ENCODE measurements around the gene SLC17A1.
"Not testable (repeated sequence)": the region's sequence is repeated elsewhere in the genome, so short reads cannot be mapped to it uniquely, and the experiment has no call there.

SLC17A1 gene

GRCh38 chr6:25764611-25765010, 67.2 kb downstream of the SLC17A1 start:
- no peaks in the 10 kb centered on the region for H3K36me3 Mint-ChIP-seq (ENCODE audit: low read depth)
- no peak for DNase-seq (ENCODE audit: low spot score)
- H3K4me3 Mint-ChIP-seq, result no peak overlapping the region
- no peaks in the 10 kb centered on the region for H3K9me3 Mint-ChIP-seq
- H3K27me3 Mint-ChIP-seq (ENCODE audit: low read depth), result peaks cover 7% of the 10 kb centered on the region
- H3K4me1 Mint-ChIP-seq (ENCODE audit: low read depth), result no peaks in the 10 kb centered on the region
- H3K27ac Mint-ChIP-seq, result no peak overlapping the region

- Mint-ChIP-seq H3K27ac (no peak overlapping the region), H3K4me3 (no peak overlapping the region), H3K36me3 (ENCODE audit: low read depth) (no peaks in the 10 kb centered on the region), H3K4me1 (ENCODE audit: low read depth) (no peaks in the 10 kb centered on the region), H3K9me3 (no peaks in the 10 kb centered on the region), H3K27me3 (ENCODE audit: low read depth) (peaks cover 9% of the 10 kb centered on the region)
- DNase-seq (ENCODE audit: low spot score), result no peak
These were observed 73.8 kb downstream of the SLC17A1 start for GRCh38 chr6:25757936-25758642.

- DNase-seq (ENCODE audit: low spot score), result no peak
- H3K27me3 Mint-ChIP-seq (ENCODE audit: low read depth), result peaks cover 9% of the 10 kb centered on the region
- no peak overlapping the region for H3K27ac Mint-ChIP-seq
- H3K4me1 Mint-ChIP-seq (ENCODE audit: low read depth), result no peaks in the 10 kb centered on the region
- no peak overlapping the region for H3K4me3 Mint-ChIP-seq
- no peaks in the 10 kb centered on the region for H3K36me3 Mint-ChIP-seq (ENCODE audit: low read depth)
- no peaks in the 10 kb centered on the region for H3K9me3 Mint-ChIP-seq
These were observed 75.2 kb downstream of the SLC17A1 start for GRCh38 chr6:25756382-25757363.

- Mint-ChIP-seq H3K27ac (no peak overlapping the region), H3K4me1 (ENCODE audit: low read depth) (no peaks in the 10 kb centered on the region), H3K27me3 (ENCODE audit: low read depth) (peaks cover 8% of the 10 kb centered on the region), H3K9me3 (no peaks in the 10 kb centered on the region), H3K4me3 (no peak overlapping the region), H3K36me3 (ENCODE audit: low read depth) (no peaks in the 10 kb centered on the region)
- DNase-seq (ENCODE audit: low spot score), result no peak
These were observed 76.4 kb downstream of the SLC17A1 start for GRCh38 chr6:25755483-25755882.

- Mint-ChIP-seq H3K4me1 (ENCODE audit: low read depth) (no peaks in the 10 kb centered on the region), H3K27me3 (ENCODE audit: low read depth) (peaks cover 5% of the 10 kb centered on the region), H3K27ac (no peak within 1 kb of the TSS), H3K36me3 (ENCODE audit: low read depth) (no peaks in the 10 kb centered on the region), H3K4me3 (no peak within 1 kb of the TSS), H3K9me3 (no peaks in the 10 kb centered on the region)
- DNase-seq (ENCODE audit: low spot score), result no peak
These were observed 77.3 kb downstream of the SLC17A1 start, which contains the start of gene SLC17A4 for GRCh38 chr6:25754535-25754934. SLC17A4 (plus strand) TSS chr6:25754742; CDS start chr6:25761963, 7,221 bp downstream.

- no peak for DNase-seq (ENCODE audit: low spot score)
- H3K36me3 Mint-ChIP-seq (ENCODE audit: low read depth), result no peaks in the 10 kb centered on the region
- H3K27ac Mint-ChIP-seq, result no peak overlapping the region
- H3K9me3 Mint-ChIP-seq, result no peaks in the 10 kb centered on the region
- H3K4me1 Mint-ChIP-seq (ENCODE audit: low read depth), result no peaks in the 10 kb centered on the region
- H3K27me3 Mint-ChIP-seq (ENCODE audit: low read depth), result no peaks in the 10 kb centered on the region
- no peak overlapping the region for H3K4me3 Mint-ChIP-seq
These were observed 78.8 kb downstream of the SLC17A1 start for GRCh38 chr6:25753079-25753478.

GRCh38 chr6:25750906-25751305, 80.9 kb downstream of the SLC17A1 start:
- Mint-ChIP-seq H3K4me3 (no peak overlapping the region), H3K36me3 (ENCODE audit: low read depth) (no peaks in the 10 kb centered on the region), H3K27me3 (ENCODE audit: low read depth) (no peaks in the 10 kb centered on the region), H3K9me3 (no peaks in the 10 kb centered on the region), H3K27ac (no peak overlapping the region), H3K4me1 (ENCODE audit: low read depth) (no peaks in the 10 kb centered on the region)
- no peak for DNase-seq (ENCODE audit: low spot score)

GRCh38 chr6:25749837-25750236, 82.0 kb downstream of the SLC17A1 start:
- H3K27me3 Mint-ChIP-seq (ENCODE audit: low read depth), result no peaks in the 10 kb centered on the region
- H3K4me3 Mint-ChIP-seq, result no peak overlapping the region
- DNase-seq (ENCODE audit: low spot score), result no peak
- H3K9me3 Mint-ChIP-seq, result no peaks in the 10 kb centered on the region
- H3K36me3 Mint-ChIP-seq (ENCODE audit: low read depth), result no peaks in the 10 kb centered on the region
- no peak overlapping the region for H3K27ac Mint-ChIP-seq
- no peaks in the 10 kb centered on the region for H3K4me1 Mint-ChIP-seq (ENCODE audit: low read depth)

GRCh38 chr6:25748601-25749517, 83.0 kb downstream of the SLC17A1 start:
- not testable (repeated sequence) for DNase-seq (ENCODE audit: low spot score); H3K36me3 Mint-ChIP-seq (ENCODE audit: low read depth); H3K9me3 Mint-ChIP-seq; H3K4me1 Mint-ChIP-seq (ENCODE audit: low read depth); H3K27ac Mint-ChIP-seq; H3K27me3 Mint-ChIP-seq (ENCODE audit: low read depth); H3K4me3 Mint-ChIP-seq

- Mint-ChIP-seq H3K9me3 (no peaks in the 10 kb centered on the region), H3K27ac (no peak overlapping the region), H3K27me3 (ENCODE audit: low read depth) (no peaks in the 10 kb centered on the region), H3K4me3 (no peak overlapping the region), H3K4me1 (ENCODE audit: low read depth) (no peaks in the 10 kb centered on the region), H3K36me3 (ENCODE audit: low read depth) (no peaks in the 10 kb centered on the region)
- DNase-seq (ENCODE audit: low spot score), result no peak
These were observed 83.8 kb downstream of the SLC17A1 start for GRCh38 chr6:25748049-25748448.

GRCh38 chr6:25747477-25747876, 84.4 kb downstream of the SLC17A1 start:
- Mint-ChIP-seq H3K9me3 (no peaks in the 10 kb centered on the region), H3K27ac (no peak overlapping the region), H3K4me3 (no peak overlapping the region), H3K36me3 (ENCODE audit: low read depth) (no peaks in the 10 kb centered on the region), H3K27me3 (ENCODE audit: low read depth) (no peaks in the 10 kb centered on the region), H3K4me1 (ENCODE audit: low read depth) (no peaks in the 10 kb centered on the region)
- DNase-seq (ENCODE audit: low spot score), result no peak

- Mint-ChIP-seq H3K27ac (no peak overlapping the region), H3K9me3 (no peaks in the 10 kb centered on the region), H3K4me1 (ENCODE audit: low read depth) (no peaks in the 10 kb centered on the region), H3K36me3 (ENCODE audit: low read depth) (no peaks in the 10 kb centered on the region), H3K27me3 (ENCODE audit: low read depth) (no peaks in the 10 kb centered on the region), H3K4me3 (no peak overlapping the region)
- no peak for DNase-seq (ENCODE audit: low spot score)
These were observed 84.9 kb downstream of the SLC17A1 start for GRCh38 chr6:25746968-25747367.

GRCh38 chr6:25745836-25746235, 86.0 kb downstream of the SLC17A1 start:
- Mint-ChIP-seq H3K4me1 (ENCODE audit: low read depth) (no peaks in the 10 kb centered on the region), H3K9me3 (no peaks in the 10 kb centered on the region)

More at GRCh38 chr6:25745836-25746235, 86.0 kb downstream of the SLC17A1 start:
- no peaks in the 10 kb centered on the region for H3K36me3 Mint-ChIP-seq (ENCODE audit: low read depth)
- no peak overlapping the region for H3K27ac Mint-ChIP-seq
- no peak overlapping the region for H3K4me3 Mint-ChIP-seq
- no peaks in the 10 kb centered on the region for H3K27me3 Mint-ChIP-seq (ENCODE audit: low read depth)
- no peak for DNase-seq (ENCODE audit: low spot score)

Measured in T-helper 2 cell treated with Interferon-gamma antibody and Interleukin-4, amounts not matched to agents 5 μg/mL and 100 μg/mL, for 36 hours (primary cell).